HepG2 (cell line): ENCODE data around the gene NOL4L. TPM values are rescaled to one million over a fixed set of nuclear protein-coding genes. Genes with fewer than 3 reads are reported as not detected.

ENCODE experiments used
- ARNT ChIP-seq: fragments of 450-650 bp; IDR thresholded peaks from 2 replicates; pipeline ENCODE4 v1.6.1; 2017
- CCDC6 ChIP-seq: sonication (generic); formaldehyde crosslinking; IDR thresholded peaks from 2 replicates; pipeline ENCODE4 v1.8.1; 2022; ENCODE audit warnings: mild to moderate bottlenecking, missing genetic modification reagents, moderate library complexity
- ETV6 ChIP-seq: sonication (generic); formaldehyde crosslinking; conservative IDR thresholded peaks from 2 replicates; pipeline ENCODE4 v1.4.0; 2020; ENCODE audit warnings: missing genetic modification reagents
- HNF1A ChIP-seq, 2 experiments: sonication (generic) in 1 of 2; formaldehyde crosslinking in 1 of 2; IDR thresholded peaks; 2 replicates each; pipeline versions ENCODE4 v1.4.0 to v1.6.1; 2016 to 2020; ENCODE audit warnings: borderline replicate concordance in 1 of 2, low read depth in 1 of 2, mild to moderate bottlenecking in 1 of 2, missing genetic modification reagents in 1 of 2
- HOXA7 ChIP-seq: sonication (generic); formaldehyde crosslinking; IDR thresholded peaks from 2 replicates; pipeline ENCODE4 v1.8.1; 2022; ENCODE audit warnings: mild to moderate bottlenecking, missing genetic modification reagents, moderate library complexity
- LBX2 ChIP-seq: sonication (generic); formaldehyde crosslinking; IDR thresholded peaks from 2 replicates; pipeline ENCODE4 v1.5.0; 2020; ENCODE audit warnings: missing genetic modification reagents, mild to moderate bottlenecking, borderline replicate concordance
- MAX ChIP-seq: IDR thresholded peaks from 2 replicates; pipeline ENCODE4 v1.6.1; 2012; ENCODE audit warnings: inconsistent platforms
- MEIS1 ChIP-seq: sonication (generic); formaldehyde crosslinking; IDR thresholded peaks from 2 replicates; pipeline ENCODE4 v1.9.0; 2021; ENCODE audit warnings: mild to moderate bottlenecking, missing genetic modification reagents, moderate library complexity, borderline replicate concordance
- MTA1 ChIP-seq: sonication (generic); formaldehyde crosslinking; IDR thresholded peaks from 2 replicates; pipeline ENCODE4 v1.4.0; 2020; ENCODE audit warnings: missing genetic modification reagents, mild to moderate bottlenecking, borderline replicate concordance
- SETDB1 ChIP-seq: sonication (generic); formaldehyde crosslinking; IDR thresholded peaks from 2 replicates; pipeline ENCODE4 v1.5.1; 2020; ENCODE audit warnings: missing genetic modification reagents, mild to moderate bottlenecking, borderline replicate concordance
- STAT6 ChIP-seq: sonication (generic); formaldehyde crosslinking; IDR thresholded peaks from 2 replicates; pipeline ENCODE4 v1.4.0; 2020; ENCODE audit warnings: missing genetic modification reagents, mild to moderate bottlenecking, borderline replicate concordance
- TFE3 ChIP-seq: IDR thresholded peaks from 2 replicates; pipeline ENCODE4 v1.6.1; 2016
- YEATS4 ChIP-seq: sonication (generic); formaldehyde crosslinking; IDR thresholded peaks from 2 replicates; pipeline ENCODE4 v1.4.0; 2020; ENCODE audit warnings: missing genetic modification reagents, borderline replicate concordance
- ZBTB2 ChIP-seq: sonication (generic); formaldehyde crosslinking; IDR thresholded peaks from 2 replicates; pipeline ENCODE4 v1.8.0; 2022; ENCODE audit warnings: low read depth, missing genetic modification reagents
- ZNF549 ChIP-seq: sonication (generic); formaldehyde crosslinking; IDR thresholded peaks from 2 replicates; pipeline ENCODE4 v1.5.0; 2020; ENCODE audit warnings: missing genetic modification reagents
- ZNF737 ChIP-seq: sonication (generic); formaldehyde crosslinking; IDR thresholded peaks from 2 replicates; pipeline ENCODE4 v1.5.0; 2020; ENCODE audit warnings: missing genetic modification reagents, mild to moderate bottlenecking, borderline replicate concordance
- polyA plus RNA-seq, 8 experiments: library from polyadenylated mRNA; depleted of rRNA in 3 of 8; stranded (reverse) in 7 of 8; unstranded in 1 of 8; fragments of >200 nt; fragmentation: Illumina TruSeq in 4 of 8; extraction: Trizol in 4 of 8; gene quantifications; 2 replicates each; pipeline versions ENCODE4 v1.2.1 to v1.2.3, GENCODE V29; 2011 to 2016; ENCODE audit warnings: low read depth in 4 of 8, missing spikeins in 1 of 8, mixed read lengths in 1 of 8; ENCODE audit not compliant: insufficient read depth in 1 of 8
- total RNA-seq, 5 experiments: library from RNA; depleted of rRNA; stranded (reverse); fragments of >200 nt; fragmentation: Illumina TruSeq; extraction: Trizol; gene quantifications; 2 replicates each; pipeline ENCODE4 v1.2.3, GENCODE V29; 2016; ENCODE audit warnings: low read depth in 1 of 5

The NOL4L gene
- total and polyA plus RNA-seq, 2 of the 13 experiments (the other 11 are each of a cell fraction or from before 2014, with no cell fraction given): 16.6 to 35.4 TPM

GRCh38 chr20:32544893-32545840 is 40.0 kb downstream of the NOL4L start (continued):
- TF ChIP-seq HNF1A (IDR thresholded peaks at IDR 0.05; ENCODE audit: low read depth) (peak; percentile 71), HNF1A (CRISPR knock-in tag; IDR thresholded peaks at IDR 0.05; ENCODE audit: borderline replicate concordance) (peak; percentile 93), ZNF549 (CRISPR knock-in tag) (no peak), CCDC6 (CRISPR knock-in tag) (peak; percentile 70; the same call in 1 of the 2 replicates), MTA1 (peak; percentile 100), SETDB1 (no peak), ZNF737 (CRISPR knock-in tag) (no peak), MEIS1 (CRISPR knock-in tag) (peak; percentile 100), LBX2 (0 out of 2 replicates have a peak, but pooled peaks have one; percentile 22), HOXA7 (no peak), ZBTB2 (CRISPR knock-in tag) (no peak), STAT6 (CRISPR knock-in tag) (peak; percentile 99), MAX (no peak), YEATS4 (peak; percentile 94), TFE3 (CRISPR knock-in tag) (peak; percentile 99), ARNT (no peak), ETV6 (CRISPR knock-in tag) (0 out of 2 replicates have a peak, but pooled peaks have one; percentile 58)
